KOPT-K1 (cell line): ENCODE data around the gene TXLNB.

Experiments used
- H3K27ac ChIP-seq: fragments of 200-600 bp; sonication (generic); 2 replicates; pipeline ENCODE4 v1.5.1; 2016; ENCODE audit warnings: antibody characterized with exemption, mild to moderate bottlenecking, low read depth, low read length; ENCODE audit not compliant: poor library complexity, severe bottlenecking
- H3K36me3 ChIP-seq: fragments of 200-600 bp; sonication (generic); 2 replicates; pipeline ENCODE4 v1.5.1; 2017; ENCODE audit warnings: antibody characterized with exemption, mild to moderate bottlenecking, low read length, moderate library complexity; ENCODE audit not compliant: insufficient read depth
- H3K9me3 ChIP-seq: fragments of 200-600 bp; sonication (generic); 2 replicates; pipeline ENCODE4 v1.5.1; 2017; ENCODE audit warnings: antibody characterized with exemption, low read length, mild to moderate bottlenecking; ENCODE audit not compliant: insufficient read depth, poor library complexity, severe bottlenecking

The TXLNB gene

GRCh38 chr6:139201378-139201777 is 90.4 kb downstream of the TXLNB start:
- H3K36me3 ChIP-seq, result no peaks in the 10 kb centered on the region

DNA sequence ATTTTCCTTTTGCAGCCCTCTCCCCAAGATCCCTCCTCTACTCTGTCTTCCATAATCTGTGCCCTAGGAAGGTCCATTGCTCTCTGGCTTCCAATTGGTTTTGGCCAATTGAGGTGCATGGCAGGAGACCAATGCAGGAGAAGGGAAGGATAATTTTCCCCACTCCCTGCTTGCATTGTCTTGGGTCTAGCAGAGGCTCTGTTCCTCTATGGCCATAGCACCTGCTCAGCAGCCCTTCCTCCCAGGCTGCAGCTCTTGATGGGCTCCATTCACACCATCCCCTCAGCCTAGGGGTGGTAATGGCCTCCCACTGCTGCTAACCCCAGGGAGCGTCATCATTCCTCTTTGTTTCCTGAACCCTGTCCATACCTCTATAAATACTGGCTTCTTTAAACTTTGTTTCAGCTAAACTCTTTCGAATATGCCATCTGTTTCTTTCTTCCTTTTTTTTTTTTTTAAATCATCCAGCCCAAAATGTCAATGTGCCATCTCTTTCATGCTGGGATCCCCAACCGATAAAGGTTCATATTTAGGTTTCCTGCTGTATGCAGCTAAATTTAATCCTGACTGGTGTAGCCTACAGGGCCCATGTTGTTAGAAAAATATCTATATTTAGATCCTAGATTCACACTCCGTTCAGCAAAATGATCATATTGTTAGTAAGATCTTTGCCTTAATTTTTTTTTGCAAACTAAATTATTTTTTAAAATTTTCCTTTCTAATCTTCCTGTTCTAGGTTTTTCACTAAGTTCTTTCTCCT is 93.1 kb downstream of the TXLNB start:
- no peak overlapping the region for H3K27ac ChIP-seq
- H3K9me3 ChIP-seq, result no peaks in the 10 kb centered on the region
- H3K36me3 ChIP-seq, result no peaks in the 10 kb centered on the region

More at GRCh38 chr6:139201378-139201777, 90.4 kb downstream of the TXLNB start:
- no peak overlapping the region for H3K27ac ChIP-seq
- peaks cover 14% of the 10 kb centered on the region for H3K9me3 ChIP-seq

DNA sequence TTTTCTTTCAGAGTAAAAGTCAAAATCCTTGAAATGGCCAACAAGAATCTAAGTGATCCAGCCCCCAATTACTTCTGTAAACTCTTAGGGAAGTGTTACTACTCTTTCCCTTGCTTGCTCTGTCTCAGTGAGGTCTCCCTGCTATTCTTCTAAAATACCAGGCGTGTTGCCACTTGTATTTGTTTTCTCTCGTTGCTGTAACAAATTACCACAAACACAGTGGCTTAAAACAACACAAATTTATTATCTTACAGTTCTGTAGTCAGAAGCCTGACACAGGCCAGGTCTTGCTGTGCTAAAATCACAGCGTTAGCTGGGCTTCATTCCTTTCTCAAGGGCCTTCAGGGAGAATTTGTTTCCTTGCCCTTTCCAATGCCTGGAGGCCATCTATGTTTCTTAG is 97.1 kb downstream of the TXLNB start:
- Histone ChIP-seq H3K9me3 (no peaks in the 10 kb centered on the region), H3K27ac (no peak overlapping the region), H3K36me3 (no peaks in the 10 kb centered on the region)
